ENCODE data around the gene ANO3.

GRCh38 chr11:26550022-26550421 is 218.1 kb downstream of the ANO3 start:
- TF ChIP-seq POLR2A (IDR thresholded peaks at IDR 0.05; ENCODE audit: extremely low read depth, insufficient read length) (no peak), CTCF (IDR thresholded peaks at IDR 0.05; ENCODE audit: low read depth, low read length) (no peak), MAX (IDR thresholded peaks at IDR 0.05; ENCODE audit: low read depth, low read length) (no peak)

Measured in NB4 (cell line).